ENCODE data around the gene DEDD.

DEDD gene

DNA sequence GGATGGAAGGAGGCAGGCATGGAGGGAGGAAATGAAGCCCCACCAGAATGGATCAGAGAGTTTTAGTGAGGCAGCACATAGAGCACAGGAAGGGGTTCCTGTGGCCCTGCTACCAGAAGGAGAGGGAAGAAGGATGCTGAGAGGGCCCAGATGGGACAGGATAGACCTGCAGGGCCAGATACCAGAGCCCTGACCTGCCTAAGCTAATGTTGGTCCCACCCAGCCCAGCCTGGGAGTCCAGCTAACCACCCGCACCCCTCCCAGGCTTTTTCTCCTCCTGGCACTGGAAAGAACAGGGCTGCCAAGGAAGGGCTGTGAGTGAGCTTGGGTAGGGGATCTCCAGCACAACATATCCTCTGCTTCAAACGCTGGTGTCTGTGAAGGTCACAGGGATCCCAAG lies 50.0 kb downstream of the DEDD start:
- 0 out of 2 replicates have a peak, but pooled peaks cover 4% of the 10 kb centered on the region for H3K4me1 ChIP-seq (ENCODE audit: control insufficient read depth, insufficient read depth, low read length)
- no peak overlapping the region for H3K9ac ChIP-seq (ENCODE audit: low read depth, low read length)
- no peaks in the 10 kb centered on the region for H3K27me3 ChIP-seq (ENCODE audit: control insufficient read depth, insufficient read depth, low read length)
- H3K27ac ChIP-seq (ENCODE audit: low read depth, low read length): no peak overlapping the region
- H3K36me3 ChIP-seq (ENCODE audit: control insufficient read depth, insufficient read depth, low read length): no peaks in the 10 kb centered on the region
- H3K4me3 ChIP-seq (ENCODE audit: low read depth, low read length): no peak overlapping the region
- H3K9me3 ChIP-seq (ENCODE audit: control insufficient read depth, insufficient read depth, low read length): no peaks in the 10 kb centered on the region

DNA sequence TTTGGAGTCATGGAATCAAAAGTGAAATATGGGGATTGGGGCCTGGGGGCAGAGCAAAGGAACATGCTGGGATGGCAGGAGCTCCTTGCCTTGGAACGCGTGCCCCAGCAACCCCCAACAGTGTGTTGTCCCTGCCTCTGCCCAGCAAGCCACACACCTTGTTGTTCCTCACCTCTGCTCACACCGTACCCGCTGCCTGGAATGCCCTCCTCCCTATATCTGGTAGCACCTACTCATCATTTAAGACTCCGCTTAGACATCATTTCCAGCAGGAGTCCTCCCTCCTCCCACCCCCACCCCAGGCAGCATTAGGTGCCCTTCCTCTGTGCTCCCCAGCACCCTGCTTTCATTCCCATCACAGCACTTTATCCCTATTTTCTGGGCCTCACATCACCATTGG lies 50.9 kb downstream of the DEDD start:
- 0 out of 2 replicates have a peak, but pooled peaks cover 4% of the 10 kb centered on the region for H3K4me1 ChIP-seq (ENCODE audit: control insufficient read depth, insufficient read depth, low read length)
- H3K9ac ChIP-seq (ENCODE audit: low read depth, low read length): no peak overlapping the region
- H3K27ac ChIP-seq (ENCODE audit: low read depth, low read length): no peak overlapping the region
- no peaks in the 10 kb centered on the region for H3K27me3 ChIP-seq (ENCODE audit: control insufficient read depth, insufficient read depth, low read length)
- H3K9me3 ChIP-seq (ENCODE audit: control insufficient read depth, insufficient read depth, low read length): no peaks in the 10 kb centered on the region
- H3K4me3 ChIP-seq (ENCODE audit: low read depth, low read length): no peak overlapping the region
- H3K36me3 ChIP-seq (ENCODE audit: control insufficient read depth, insufficient read depth, low read length): no peaks in the 10 kb centered on the region

DNA sequence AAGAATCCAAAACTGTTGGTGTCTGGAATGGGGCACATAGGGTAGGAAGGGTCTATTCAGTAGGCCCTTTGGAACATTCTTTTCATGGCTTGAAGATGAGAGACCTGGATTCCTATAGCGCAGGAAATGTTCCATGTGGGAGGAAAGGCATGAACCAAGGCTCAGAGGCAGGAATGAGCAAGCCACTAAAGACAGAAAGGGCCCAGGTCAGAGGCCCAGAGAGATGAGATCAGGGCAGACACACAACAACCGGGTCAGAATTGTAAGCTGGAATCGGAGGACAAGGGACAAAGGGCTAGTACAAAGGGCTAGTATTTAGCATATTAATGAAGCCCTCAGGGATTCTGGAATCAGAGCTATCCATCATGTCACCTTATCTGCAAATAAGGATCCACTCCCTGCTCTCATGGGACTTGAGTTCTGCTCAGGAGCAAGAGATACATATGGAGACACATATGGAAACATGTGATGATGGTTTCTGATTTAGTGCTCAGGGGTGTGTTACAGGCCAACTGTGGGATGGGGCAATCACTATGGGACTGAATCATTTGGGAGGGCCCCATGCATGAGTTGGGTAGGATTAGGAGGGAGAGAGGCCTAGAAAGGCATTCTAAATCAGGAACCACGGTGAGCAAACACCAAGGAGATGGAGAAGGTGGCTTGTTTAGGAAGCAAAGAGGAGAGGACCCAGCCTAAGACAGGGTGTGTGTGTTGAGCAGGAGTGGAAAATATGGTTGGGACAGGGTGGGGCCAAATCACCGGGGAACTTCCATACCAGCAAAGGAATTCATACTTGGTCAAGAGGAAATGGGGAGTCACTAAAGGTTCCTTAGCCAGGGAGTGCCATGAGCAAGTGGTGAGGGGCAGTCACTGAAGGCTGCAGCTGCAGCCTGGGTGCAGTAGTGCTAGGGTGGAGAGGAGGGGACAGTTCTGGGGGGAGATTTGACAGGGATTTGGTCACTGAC lies 51.7 kb downstream of the DEDD start:
- Histone ChIP-seq H3K27ac (ENCODE audit: low read depth, low read length) (no peak overlapping the region), H3K9me3 (ENCODE audit: control insufficient read depth, insufficient read depth, low read length) (no peaks in the 10 kb centered on the region), H3K9ac (ENCODE audit: low read depth, low read length) (no peak overlapping the region), H3K4me3 (ENCODE audit: low read depth, low read length) (no peak overlapping the region), H3K27me3 (ENCODE audit: control insufficient read depth, insufficient read depth, low read length) (no peaks in the 10 kb centered on the region), H3K4me1 (ENCODE audit: control insufficient read depth, insufficient read depth, low read length) (0 out of 2 replicates have a peak, but pooled peaks cover 4% of the 10 kb centered on the region), H3K36me3 (ENCODE audit: control insufficient read depth, insufficient read depth, low read length) (no peaks in the 10 kb centered on the region)

DNA sequence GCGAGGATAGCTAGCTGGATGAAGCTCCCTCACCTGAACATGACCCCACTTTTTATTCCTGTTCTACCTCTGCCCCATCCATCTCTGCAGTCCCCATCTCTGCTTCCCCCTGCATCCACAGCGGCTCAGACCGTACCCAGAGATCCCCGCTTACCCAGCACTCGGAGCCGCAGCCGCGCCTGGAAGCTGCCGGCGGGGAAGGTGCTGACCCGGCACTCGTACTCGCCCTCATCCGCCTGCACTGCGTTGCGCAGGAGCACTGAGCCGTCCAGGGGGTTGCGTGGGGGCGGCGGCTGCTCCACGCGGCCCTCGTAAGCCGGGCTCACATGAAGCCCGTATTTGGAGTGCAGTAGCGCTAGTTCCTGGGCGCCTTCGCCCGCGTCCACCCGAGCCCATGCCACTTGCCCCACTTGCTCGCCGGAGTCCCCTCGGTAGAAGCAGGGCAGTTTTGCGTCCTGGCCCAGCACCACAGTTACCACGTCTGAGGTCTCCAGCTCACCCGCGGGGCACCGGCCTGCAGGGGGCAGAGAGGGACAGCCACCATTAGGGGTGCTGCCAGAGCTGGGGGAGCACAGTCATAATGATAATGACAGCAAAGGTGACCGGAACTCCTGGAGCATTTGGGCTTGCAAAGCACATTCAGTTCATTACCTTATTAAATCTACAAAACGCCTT lies 52.9 kb downstream of the DEDD start:
- Histone ChIP-seq H3K36me3 (ENCODE audit: control insufficient read depth, insufficient read depth, low read length) (no peaks in the 10 kb centered on the region), H3K4me3 (ENCODE audit: low read depth, low read length) (no peak overlapping the region), H3K27me3 (ENCODE audit: control insufficient read depth, insufficient read depth, low read length) (no peaks in the 10 kb centered on the region), H3K9ac (ENCODE audit: low read depth, low read length) (no peak overlapping the region), H3K4me1 (ENCODE audit: control insufficient read depth, insufficient read depth, low read length) (0 out of 2 replicates have a peak, but pooled peaks cover 4% of the 10 kb centered on the region), H3K9me3 (ENCODE audit: control insufficient read depth, insufficient read depth, low read length) (no peaks in the 10 kb centered on the region), H3K27ac (ENCODE audit: low read depth, low read length) (no peak overlapping the region)

DNA sequence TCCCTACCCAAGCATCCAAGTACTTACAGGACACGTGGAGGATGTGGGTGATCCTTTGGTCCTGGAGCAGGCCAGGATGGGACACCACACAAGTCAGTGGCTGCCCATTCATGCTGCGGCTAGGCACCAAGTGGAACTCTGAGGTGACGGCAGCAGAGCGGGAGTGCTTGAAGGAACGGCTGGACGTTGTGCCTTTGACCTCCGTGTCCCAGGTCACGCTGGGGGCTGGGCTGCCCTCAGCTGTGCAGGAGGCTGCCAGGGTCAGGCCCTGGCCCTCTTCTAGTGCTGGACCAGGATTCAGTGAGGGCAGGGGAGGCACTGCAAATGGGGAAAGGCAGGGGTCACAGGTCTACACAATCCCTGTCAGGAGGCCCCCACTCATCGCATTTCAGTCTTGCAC lies 55.0 kb downstream of the DEDD start:
- no peaks in the 10 kb centered on the region for H3K4me1 ChIP-seq (ENCODE audit: control insufficient read depth, insufficient read depth, low read length)
- H3K27ac ChIP-seq (ENCODE audit: low read depth, low read length): no peak overlapping the region
- H3K9ac ChIP-seq (ENCODE audit: low read depth, low read length): no peak overlapping the region
- no peak overlapping the region for H3K4me3 ChIP-seq (ENCODE audit: low read depth, low read length)
- no peaks in the 10 kb centered on the region for H3K27me3 ChIP-seq (ENCODE audit: control insufficient read depth, insufficient read depth, low read length)
- no peaks in the 10 kb centered on the region for H3K9me3 ChIP-seq (ENCODE audit: control insufficient read depth, insufficient read depth, low read length)
- no peaks in the 10 kb centered on the region for H3K36me3 ChIP-seq (ENCODE audit: control insufficient read depth, insufficient read depth, low read length)

DNA sequence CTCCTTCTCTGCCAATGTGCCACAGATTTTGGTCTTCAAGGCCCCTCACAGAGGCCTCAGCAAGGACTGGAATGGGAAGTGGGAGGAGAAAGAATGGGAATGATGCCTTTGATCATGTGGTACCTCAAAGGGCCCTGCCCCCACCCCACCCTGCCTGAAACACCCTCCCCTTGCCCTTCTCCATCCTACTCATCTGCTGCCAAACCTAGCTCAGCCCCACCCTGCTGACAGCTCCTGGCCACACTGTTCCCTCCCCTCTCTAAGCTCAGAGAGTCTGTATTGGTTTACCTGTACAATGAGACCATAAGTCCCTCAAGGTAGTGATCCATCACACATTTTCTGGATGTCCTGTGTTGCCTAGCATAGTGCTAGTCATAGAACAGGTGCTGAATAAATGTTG lies 56.1 kb downstream of the DEDD start:
- Histone ChIP-seq H3K27me3 (ENCODE audit: control insufficient read depth, insufficient read depth, low read length) (no peaks in the 10 kb centered on the region), H3K4me1 (ENCODE audit: control insufficient read depth, insufficient read depth, low read length) (no peaks in the 10 kb centered on the region), H3K9me3 (ENCODE audit: control insufficient read depth, insufficient read depth, low read length) (no peaks in the 10 kb centered on the region), H3K27ac (ENCODE audit: low read depth, low read length) (no peak overlapping the region), H3K4me3 (ENCODE audit: low read depth, low read length) (no peak overlapping the region), H3K36me3 (ENCODE audit: control insufficient read depth, insufficient read depth, low read length) (no peaks in the 10 kb centered on the region), H3K9ac (ENCODE audit: low read depth, low read length) (no peak overlapping the region)

DNA sequence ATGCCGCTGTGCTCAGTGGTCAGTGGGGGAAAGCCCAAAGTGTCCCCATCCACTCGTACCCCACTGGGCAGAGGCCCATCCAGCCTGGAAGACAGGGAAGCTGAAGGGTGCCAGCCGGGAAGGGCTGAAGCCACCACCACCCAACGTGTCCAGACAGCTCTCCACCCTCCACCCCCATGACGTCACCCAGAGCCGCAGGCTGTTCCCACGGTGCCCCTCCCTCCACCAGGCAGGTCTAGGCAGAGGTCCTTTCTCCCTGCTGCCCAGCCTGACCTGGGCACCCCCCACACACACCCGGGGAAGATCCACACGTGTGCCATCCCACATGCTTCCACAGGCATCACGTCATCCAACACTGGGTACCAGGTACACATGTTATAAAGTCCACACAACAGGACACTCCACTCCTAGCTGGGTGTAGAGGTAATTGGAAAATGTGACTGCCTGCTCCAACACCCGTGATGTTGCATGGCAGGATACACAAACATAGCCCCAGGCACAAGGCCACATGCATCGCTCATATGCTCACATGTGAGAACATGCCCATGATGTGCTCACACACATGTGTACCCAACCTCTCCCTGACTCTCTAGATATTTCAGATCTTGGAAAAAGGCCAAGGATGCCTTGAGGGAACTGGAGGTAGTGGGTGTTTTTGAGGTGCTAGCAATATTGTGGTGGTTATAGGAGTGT lies 57.6 kb downstream of the DEDD start:
- Histone ChIP-seq H3K4me3 (ENCODE audit: low read depth, low read length) (no peak overlapping the region), H3K9ac (ENCODE audit: low read depth, low read length) (no peak overlapping the region), H3K27me3 (ENCODE audit: control insufficient read depth, insufficient read depth, low read length) (no peaks in the 10 kb centered on the region), H3K9me3 (ENCODE audit: control insufficient read depth, insufficient read depth, low read length) (no peaks in the 10 kb centered on the region), H3K36me3 (ENCODE audit: control insufficient read depth, insufficient read depth, low read length) (no peaks in the 10 kb centered on the region), H3K27ac (ENCODE audit: low read depth, low read length) (no peak overlapping the region), H3K4me1 (ENCODE audit: control insufficient read depth, insufficient read depth, low read length) (no peaks in the 10 kb centered on the region)

DNA sequence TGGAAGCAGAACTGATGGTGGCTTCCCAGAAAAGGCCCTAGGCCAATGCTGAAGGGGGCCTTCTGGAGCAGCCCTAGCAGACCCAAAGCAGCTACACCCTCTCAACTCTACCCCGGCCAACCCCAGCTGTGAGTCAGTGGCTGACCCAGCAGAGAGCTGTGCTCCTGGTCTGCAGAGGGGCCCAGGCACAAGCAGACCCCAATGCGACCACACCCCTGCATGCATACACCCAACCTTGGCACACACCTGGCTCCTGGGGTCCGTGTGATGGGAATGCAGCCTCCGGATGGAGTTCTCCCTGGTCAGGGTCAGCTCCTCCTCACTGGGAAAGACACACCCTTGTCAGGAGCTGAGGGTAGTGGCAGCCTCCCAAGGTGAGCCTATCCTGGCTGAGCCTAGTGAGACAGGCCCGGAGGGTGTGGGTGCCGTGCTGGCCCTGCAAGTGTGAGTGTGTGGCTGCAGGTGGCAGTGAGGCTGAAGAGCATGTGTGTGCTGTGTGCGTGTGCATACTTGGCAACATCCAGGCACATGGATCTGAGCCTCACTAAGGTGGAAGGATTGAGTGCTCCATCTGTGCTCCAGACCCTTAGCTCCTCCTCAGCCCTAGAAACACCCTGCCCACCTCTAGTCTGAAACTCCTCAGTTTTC lies 58.9 kb downstream of the DEDD start:
- Histone ChIP-seq H3K27me3 (ENCODE audit: control insufficient read depth, insufficient read depth, low read length) (no peaks in the 10 kb centered on the region), H3K9ac (ENCODE audit: low read depth, low read length) (no peak overlapping the region), H3K9me3 (ENCODE audit: control insufficient read depth, insufficient read depth, low read length) (no peaks in the 10 kb centered on the region), H3K4me1 (ENCODE audit: control insufficient read depth, insufficient read depth, low read length) (no peaks in the 10 kb centered on the region), H3K27ac (ENCODE audit: low read depth, low read length) (no peak overlapping the region), H3K4me3 (ENCODE audit: low read depth, low read length) (no peak overlapping the region), H3K36me3 (ENCODE audit: control insufficient read depth, insufficient read depth, low read length) (no peaks in the 10 kb centered on the region)

DNA sequence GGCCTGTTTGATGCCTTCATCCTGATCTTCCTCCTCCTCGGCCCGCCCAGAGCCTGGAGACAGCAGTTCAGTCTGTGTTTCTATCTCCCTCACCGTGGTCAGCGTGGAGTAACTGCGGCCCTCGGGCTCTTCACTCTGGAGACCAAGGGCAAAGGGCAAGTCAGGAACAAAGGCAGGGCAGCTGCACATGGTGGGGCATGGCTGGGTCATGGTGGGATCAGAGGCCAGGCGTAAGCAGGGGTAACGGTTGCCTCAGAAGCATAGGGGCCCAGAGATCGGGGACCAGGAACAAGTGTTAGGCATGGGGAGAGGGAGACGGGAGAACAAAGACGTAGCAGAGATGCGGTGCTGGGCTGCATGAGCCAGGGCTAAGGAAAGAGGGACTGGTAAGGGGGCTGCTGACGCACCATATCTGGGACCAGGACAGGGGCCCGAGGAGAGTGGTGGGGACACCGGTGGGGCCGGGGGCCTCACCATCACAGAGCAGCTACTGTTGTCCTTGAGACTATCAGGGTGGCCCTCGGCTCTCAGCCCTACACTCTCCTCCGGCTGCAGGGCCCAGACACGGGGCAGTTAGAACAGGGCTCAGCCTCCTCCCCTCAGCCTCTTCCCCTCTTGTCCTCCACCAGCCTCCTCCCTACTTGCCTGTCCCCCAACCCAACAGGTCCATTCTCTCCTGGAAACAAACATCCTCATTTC lies 59.6 kb downstream of the DEDD start:
- Histone ChIP-seq H3K36me3 (ENCODE audit: control insufficient read depth, insufficient read depth, low read length) (no peaks in the 10 kb centered on the region), H3K9me3 (ENCODE audit: control insufficient read depth, insufficient read depth, low read length) (no peaks in the 10 kb centered on the region), H3K27ac (ENCODE audit: low read depth, low read length) (no peak overlapping the region), H3K4me3 (ENCODE audit: low read depth, low read length) (no peak overlapping the region), H3K9ac (ENCODE audit: low read depth, low read length) (no peak overlapping the region), H3K27me3 (ENCODE audit: control insufficient read depth, insufficient read depth, low read length) (no peaks in the 10 kb centered on the region), H3K4me1 (ENCODE audit: control insufficient read depth, insufficient read depth, low read length) (no peaks in the 10 kb centered on the region)

DNA sequence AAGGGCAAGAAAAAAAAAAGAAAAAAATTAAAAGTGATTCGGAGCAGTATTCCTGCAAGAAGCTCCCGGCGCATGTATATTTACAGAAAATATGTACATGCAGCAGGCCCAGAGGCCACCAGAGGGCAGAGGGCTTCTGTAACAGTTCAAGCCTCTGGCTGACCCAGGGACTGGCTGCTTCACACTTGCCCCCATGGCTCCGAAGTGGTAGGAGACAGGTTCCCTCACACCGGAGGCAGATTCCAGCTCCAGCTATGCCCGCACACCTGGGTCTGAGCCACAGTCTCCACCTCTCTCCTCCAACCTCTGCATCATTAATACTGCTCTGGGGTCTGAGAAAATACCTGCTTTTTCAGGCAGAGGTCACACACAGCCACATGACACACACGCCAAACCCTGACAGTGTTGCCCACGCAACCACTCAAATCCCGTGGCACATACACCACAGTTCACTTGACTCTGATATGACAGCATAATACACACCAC lies 60.5 kb downstream of the DEDD start:
- H3K27ac ChIP-seq (ENCODE audit: low read depth, low read length): no peak overlapping the region
- H3K27me3 ChIP-seq (ENCODE audit: control insufficient read depth, insufficient read depth, low read length): no peaks in the 10 kb centered on the region
- no peaks in the 10 kb centered on the region for H3K4me1 ChIP-seq (ENCODE audit: control insufficient read depth, insufficient read depth, low read length)
- H3K9ac ChIP-seq (ENCODE audit: low read depth, low read length): no peak overlapping the region
- H3K4me3 ChIP-seq (ENCODE audit: low read depth, low read length): no peak overlapping the region
- H3K36me3 ChIP-seq (ENCODE audit: control insufficient read depth, insufficient read depth, low read length): no peaks in the 10 kb centered on the region
- no peaks in the 10 kb centered on the region for H3K9me3 ChIP-seq (ENCODE audit: control insufficient read depth, insufficient read depth, low read length)

Data from HUES48 (cell line).